Duodenal mucosa (tissue), 2 donors: ENCODE results near the gene GOLIM4.
"Not testable (repeated sequence)": the region's sequence is repeated elsewhere in the genome, so short reads cannot be mapped to it uniquely, and the experiment has no call there.

ENCODE experiments used
- H3K27ac ChIP-seq: one replicate; pipeline ENCODE4 v1.7.0; 2013; ENCODE audit warnings: low read depth, low read length
- H3K27me3 ChIP-seq, 2 donors: one replicate each; pipeline ENCODE4 v1.7.0; 2013; ENCODE audit warnings: low read length in 2 of 2, control low read depth in 1 of 2; ENCODE audit not compliant: insufficient read depth in 2 of 2, control insufficient read depth in 1 of 2
- H3K36me3 ChIP-seq, 2 donors: one replicate each; pipeline ENCODE4 v1.7.0; 2013; ENCODE audit warnings: low read length in 2 of 2, control low read depth in 1 of 2; ENCODE audit not compliant: insufficient read depth in 2 of 2, control insufficient read depth in 1 of 2
- H3K4me1 ChIP-seq, 2 donors: one replicate each; pipeline ENCODE4 v1.7.0; 2013; ENCODE audit warnings: low read length in 2 of 2, control low read depth in 1 of 2; ENCODE audit not compliant: insufficient read depth in 2 of 2, control insufficient read depth in 1 of 2
- H3K4me3 ChIP-seq, 2 donors: one replicate each; pipeline ENCODE4 v1.7.0; 2013; ENCODE audit warnings: low read length in 2 of 2, low read depth in 1 of 2
- H3K9ac ChIP-seq, 2 donors: one replicate each; pipeline ENCODE4 v1.7.0; 2013; ENCODE audit warnings: low read length in 2 of 2, low read depth in 1 of 2
- H3K9me3 ChIP-seq, 2 donors: one replicate each; pipeline ENCODE4 v1.7.0; 2013; ENCODE audit warnings: low read length in 2 of 2, control low read depth in 1 of 2; ENCODE audit not compliant: control insufficient read depth in 1 of 2

The GOLIM4 gene

DNA sequence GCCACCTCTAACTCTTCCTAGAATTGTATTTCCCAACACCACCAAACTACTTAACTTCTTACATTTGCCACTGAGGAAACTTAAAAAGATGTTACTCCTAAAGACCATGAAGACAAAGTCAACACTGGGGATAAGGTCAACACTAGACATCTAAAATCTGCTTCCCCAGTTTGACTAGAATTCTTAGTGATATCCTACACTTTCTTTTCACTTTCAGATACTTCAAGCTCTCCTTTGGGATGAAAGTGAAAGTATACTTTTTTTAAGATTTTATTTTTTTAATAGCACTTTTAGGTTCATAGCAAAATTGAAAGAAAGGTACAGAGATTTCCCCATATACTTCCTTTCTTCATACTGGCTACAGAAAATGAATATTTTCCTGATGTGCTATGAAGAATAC lies 32.6 kb downstream of the GOLIM4 start:
- Histone ChIP-seq H3K4me3 (no peak overlapping the region), H3K27ac (no peak overlapping the region), H3K9me3 (no peaks in the 10 kb centered on the region), H3K36me3 (peaks cover 0 to 3% of the 10 kb centered on the region in 2 donors), H3K27me3 (no peaks in the 10 kb centered on the region), H3K4me1 (peaks cover 17 to 44% of the 10 kb centered on the region in 2 donors), H3K9ac (no peak overlapping the region)

DNA sequence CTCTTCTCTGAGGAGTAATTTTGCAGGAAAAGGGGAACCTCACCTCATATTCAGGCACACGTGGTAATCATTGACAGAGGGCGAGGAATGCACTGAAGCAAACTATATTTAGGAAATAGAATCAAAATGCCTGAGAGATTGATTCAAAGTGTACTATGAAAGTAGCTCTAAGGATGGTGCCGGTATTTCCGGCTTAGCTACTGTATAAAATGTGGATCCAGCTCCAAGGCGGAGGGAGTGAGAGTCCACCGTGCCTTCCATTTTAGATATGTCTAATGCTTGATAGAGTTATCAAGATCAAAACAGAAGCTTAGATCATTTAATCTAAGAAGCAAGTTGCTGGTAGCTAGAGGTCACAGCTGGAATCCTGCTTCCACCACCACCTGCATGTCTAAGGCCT lies 33.0 kb downstream of the GOLIM4 start:
- Histone ChIP-seq H3K36me3 (peaks cover 0 to 3% of the 10 kb centered on the region in 2 donors), H3K27me3 (no peaks in the 10 kb centered on the region), H3K4me3 (no peak overlapping the region), H3K27ac (no peak overlapping the region), H3K4me1 (peaks cover 17 to 44% of the 10 kb centered on the region in 2 donors), H3K9me3 (no peaks in the 10 kb centered on the region), H3K9ac (no peak overlapping the region)

DNA sequence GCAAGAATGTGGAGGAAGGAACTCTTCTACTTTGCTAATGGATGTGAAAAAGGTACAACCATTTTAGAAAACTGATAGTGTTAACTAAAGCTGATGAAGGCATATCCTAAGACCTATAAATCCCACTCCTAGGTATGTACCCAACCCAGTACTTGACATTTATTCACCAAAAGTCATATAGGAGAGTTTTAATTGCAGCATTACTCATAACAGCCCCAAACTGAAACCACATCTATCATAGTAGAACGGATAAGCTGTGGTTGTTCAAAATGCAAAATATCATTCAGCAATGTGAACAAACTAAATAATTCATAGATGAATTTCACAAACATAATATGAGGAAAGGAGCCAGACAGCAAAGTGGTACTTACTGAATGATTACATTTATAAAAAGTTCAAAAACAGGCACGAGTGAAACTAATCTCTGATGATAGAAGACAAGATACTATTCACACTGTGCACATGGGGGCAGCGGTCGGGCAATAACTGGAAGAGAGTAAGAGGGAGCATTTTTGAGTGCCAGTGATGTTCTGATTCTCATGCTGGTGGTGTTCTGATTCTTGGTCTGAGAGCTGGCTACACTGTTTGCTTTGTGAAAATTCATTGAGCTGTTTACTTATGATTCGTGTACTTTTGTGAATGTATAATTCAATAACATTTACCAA lies 34.3 kb downstream of the GOLIM4 start:
- Histone ChIP-seq H3K36me3 (peaks cover 0 to 3% of the 10 kb centered on the region in 2 donors), H3K4me1 (peaks cover 13 to 35% of the 10 kb centered on the region in 2 donors), H3K4me3 (no peak overlapping the region), H3K9me3 (no peaks in the 10 kb centered on the region), H3K9ac (no peak overlapping the region), H3K27me3 (no peaks in the 10 kb centered on the region), H3K27ac (no peak overlapping the region)

DNA sequence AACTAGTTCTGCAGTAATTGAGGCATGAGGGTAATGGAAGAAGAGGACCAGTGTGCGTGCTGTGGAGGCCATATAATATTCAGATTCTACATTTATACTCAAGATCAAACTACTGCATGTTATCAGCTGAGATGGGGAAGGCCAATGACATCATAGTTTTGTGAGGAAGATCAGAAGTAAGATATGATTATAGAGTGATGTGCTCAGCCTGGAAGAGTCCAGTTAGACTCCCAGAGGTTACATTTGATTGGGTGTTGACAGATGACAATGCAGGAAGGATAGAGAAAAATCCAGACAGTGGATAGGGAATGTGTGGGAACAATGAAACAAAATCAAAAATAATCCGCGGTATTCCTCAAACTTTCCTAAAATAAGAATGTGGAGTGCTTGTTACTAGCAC lies 35.4 kb downstream of the GOLIM4 start:
- H3K27me3 ChIP-seq: no peaks in the 10 kb centered on the region
- H3K9me3 ChIP-seq: no peaks in the 10 kb centered on the region
- peaks cover 0 to 3% of the 10 kb centered on the region in 2 donors for H3K36me3 ChIP-seq
- no peak overlapping the region for H3K9ac ChIP-seq
- no peak overlapping the region for H3K27ac ChIP-seq
- H3K4me3 ChIP-seq: no peak overlapping the region
- peaks cover 18 to 24% of the 10 kb centered on the region in 2 donors for H3K4me1 ChIP-seq

DNA sequence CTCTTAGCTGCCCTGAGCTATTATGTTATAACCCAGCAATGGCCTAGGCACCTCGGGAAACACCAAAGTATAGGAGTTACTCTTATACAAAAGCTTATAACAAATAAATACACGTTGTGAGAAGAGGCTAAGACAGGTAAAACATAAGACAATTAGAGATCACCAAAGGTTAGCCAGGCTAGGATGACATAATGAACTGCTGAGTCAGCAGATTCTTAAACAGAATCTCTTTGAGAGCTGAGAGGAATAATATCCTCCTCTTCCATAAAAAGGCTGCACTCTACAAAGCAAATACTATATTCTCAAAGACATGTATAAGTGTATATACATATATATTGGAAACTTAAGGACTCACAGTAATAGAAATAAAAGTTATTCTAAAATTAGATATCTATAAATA lies 37.2 kb downstream of the GOLIM4 start:
- H3K9me3 ChIP-seq: no peaks in the 10 kb centered on the region
- H3K36me3 ChIP-seq: no peaks in the 10 kb centered on the region
- peaks cover 18 to 24% of the 10 kb centered on the region in 2 donors for H3K4me1 ChIP-seq
- H3K9ac ChIP-seq: no peak overlapping the region
- no peak overlapping the region for H3K4me3 ChIP-seq
- H3K27me3 ChIP-seq: no peaks in the 10 kb centered on the region
- H3K27ac ChIP-seq: no peak overlapping the region

DNA sequence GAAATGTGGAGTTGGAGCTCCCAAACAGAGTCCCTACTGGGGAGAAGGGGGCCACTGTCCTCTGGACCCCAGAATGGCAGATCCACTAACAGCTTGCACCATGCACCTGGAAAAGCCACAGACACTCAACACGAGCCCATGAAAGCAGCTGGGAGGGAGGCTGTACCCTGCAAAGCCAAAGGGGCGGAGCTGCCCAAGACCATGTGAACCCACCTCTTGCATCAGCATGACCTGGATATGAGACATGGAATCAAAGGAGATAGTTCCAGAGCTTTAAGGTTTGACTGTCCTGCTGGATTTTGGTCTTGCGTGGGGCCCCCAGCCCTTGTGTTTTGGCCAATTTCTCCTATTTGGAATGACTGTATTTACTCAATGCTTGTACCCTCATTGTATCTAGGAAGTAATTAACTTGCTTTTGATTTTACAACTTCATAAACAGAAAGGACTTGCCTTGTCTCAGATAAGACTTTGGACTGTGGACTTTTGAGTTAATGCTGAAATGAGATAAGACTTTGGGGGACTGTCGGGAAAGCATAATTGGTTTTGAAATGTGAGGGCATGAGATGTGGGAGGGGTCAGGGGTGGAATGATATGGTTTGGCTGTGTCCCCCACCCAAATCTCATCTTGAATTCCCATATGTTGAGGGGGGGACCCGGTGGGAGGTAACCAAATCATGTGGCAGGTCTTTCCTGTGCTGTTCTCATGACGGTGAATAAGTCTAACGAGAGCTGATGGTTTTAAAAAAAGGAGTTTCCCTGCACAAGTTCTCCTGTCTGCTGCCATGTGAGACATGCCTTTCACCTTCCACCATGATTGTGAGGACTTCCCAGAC lies 39.1 kb downstream of the GOLIM4 start:
- Histone ChIP-seq H3K27ac (peak overlapping the region; percentile 54), H3K4me3 (peak overlapping the region in 1 of 2 donors; percentile 32), H3K4me1 (peaks cover 26% of the 10 kb centered on the region in 2 donors)
- H3K9ac ChIP-seq, H3K36me3 ChIP-seq, H3K9me3 ChIP-seq, H3K27me3 ChIP-seq: not testable (repeated sequence)

DNA sequence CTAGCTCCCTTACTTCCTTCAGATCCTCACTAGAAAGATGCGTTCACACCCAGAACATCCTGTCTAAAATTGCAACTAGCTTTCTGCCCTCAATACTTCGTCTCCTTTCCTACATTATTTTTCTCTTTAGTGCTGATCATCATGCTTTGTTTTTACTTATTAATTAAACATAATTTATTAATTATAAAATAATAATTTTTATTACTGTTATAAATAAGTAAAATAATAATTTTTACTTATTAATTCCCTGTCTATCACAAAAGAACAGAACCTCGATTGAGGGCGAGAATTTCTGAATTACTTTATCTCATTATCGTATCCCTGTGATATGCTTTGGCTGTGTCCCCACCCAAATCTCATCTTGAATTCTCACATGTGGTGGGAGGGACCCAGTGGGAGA lies 41.3 kb downstream of the GOLIM4 start:
- Histone ChIP-seq H3K9ac (no peak overlapping the region), H3K4me1 (peaks cover 40% of the 10 kb centered on the region in 2 donors), H3K27ac (no peak overlapping the region), H3K4me3 (no peak overlapping the region), H3K36me3 (no peaks in the 10 kb centered on the region), H3K9me3 (no peaks in the 10 kb centered on the region), H3K27me3 (no peaks in the 10 kb centered on the region)

DNA sequence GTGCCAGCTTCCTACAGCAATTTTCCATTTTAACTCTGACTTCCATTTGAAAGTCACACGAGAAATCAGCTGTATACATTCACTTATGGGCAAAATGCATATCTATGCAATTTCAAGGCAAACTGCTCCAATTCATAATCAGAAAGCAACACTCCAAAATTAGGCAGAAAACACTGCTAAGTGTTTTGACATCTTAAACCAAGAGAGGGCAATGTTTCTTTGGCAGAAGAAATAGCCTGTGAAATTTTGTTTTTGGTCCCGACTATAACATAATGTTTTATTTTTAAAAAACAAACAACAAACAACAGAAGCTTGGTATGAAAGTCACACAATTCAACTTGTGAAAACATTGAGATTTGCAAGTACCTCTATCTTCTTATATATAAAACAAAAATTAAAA lies 42.6 kb downstream of the GOLIM4 start:
- H3K27ac ChIP-seq: no peak overlapping the region

DNA sequence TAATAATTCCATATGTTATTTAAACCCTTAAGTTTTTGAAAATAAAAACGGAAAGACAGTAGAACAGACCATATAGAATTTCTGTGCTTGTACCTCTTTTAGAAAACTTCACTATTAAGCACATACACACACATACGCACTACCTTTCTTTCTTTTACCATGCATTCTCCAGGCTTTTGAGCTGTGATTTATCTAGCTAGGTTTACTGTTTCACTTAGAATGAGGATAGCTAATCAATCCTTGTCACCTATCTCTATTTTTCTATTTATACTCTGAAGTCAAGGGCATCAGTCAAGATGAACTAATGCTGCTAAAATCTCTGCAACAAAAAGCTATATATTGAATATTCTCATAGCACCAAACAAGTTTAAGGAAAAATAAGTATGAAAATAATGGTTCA lies 43.2 kb downstream of the GOLIM4 start:
- no peaks in the 10 kb centered on the region for H3K36me3 ChIP-seq
- no peak overlapping the region for H3K4me3 ChIP-seq
- no peak overlapping the region for H3K9ac ChIP-seq
- H3K9me3 ChIP-seq: no peaks in the 10 kb centered on the region
- peaks cover 44 to 49% of the 10 kb centered on the region in 2 donors for H3K4me1 ChIP-seq
- H3K27ac ChIP-seq: no peak overlapping the region
- no peaks in the 10 kb centered on the region for H3K27me3 ChIP-seq

More for the DNA sequence above, 42.6 kb downstream of the GOLIM4 start:
- H3K36me3 ChIP-seq: no peaks in the 10 kb centered on the region
- H3K9me3 ChIP-seq: no peaks in the 10 kb centered on the region
- peaks cover 42 to 46% of the 10 kb centered on the region in 2 donors for H3K4me1 ChIP-seq
- H3K9ac ChIP-seq: no peak overlapping the region
- H3K4me3 ChIP-seq: no peak overlapping the region
- no peaks in the 10 kb centered on the region for H3K27me3 ChIP-seq
